Measurements from ENCODE around the gene LIG1. TPM values are rescaled to one million over a fixed set of nuclear protein-coding genes. Genes with fewer than 3 reads are reported as not detected.

LIG1 gene
- total and polyA plus RNA-seq, 2 of the 13 experiments (the other 11 are each of a cell fraction or from before 2014, with no cell fraction given) = 20.1 to 64.4 TPM

DNA sequence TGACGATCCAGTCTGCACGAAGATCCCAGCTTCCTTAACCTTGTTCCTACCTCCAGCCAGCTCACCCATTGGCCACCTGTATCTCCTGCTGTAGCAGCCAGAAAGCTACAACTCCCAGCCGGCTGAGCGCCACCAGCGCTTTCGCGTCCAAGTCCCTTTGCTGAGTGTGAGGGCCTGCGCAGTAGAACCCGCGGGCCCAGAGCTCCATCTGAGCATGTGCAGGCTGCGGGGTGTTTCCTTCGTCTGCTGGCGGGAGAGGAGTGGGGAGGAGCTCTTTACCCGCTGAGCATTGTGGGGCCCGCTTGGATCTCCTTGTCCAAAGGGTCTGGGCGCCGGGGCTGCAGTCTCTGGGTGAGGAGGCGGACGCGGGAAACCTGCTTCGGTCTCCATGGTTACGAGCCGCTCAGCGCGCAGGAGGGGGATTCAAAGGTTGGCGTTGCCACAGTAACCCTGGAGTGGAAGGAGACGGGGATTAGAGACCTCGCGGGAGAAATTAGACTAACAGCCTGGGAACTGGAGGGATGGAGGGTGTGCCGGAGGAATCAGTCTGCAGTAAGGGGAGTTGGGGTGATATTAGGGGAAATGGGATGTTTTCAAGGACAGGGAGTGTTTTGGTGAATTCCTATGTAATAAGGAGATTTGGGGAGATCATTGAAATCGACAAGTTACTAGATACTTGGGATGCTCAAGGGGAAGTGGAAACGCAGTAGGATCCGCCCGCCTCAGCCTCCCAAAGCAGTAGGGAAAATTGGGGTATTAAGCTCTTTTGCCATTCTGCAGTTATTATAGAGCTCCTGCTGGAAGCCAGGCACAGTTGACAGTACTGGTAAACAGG, 33.9 kb upstream of the LIG1 start:
- H3K9ac ChIP-seq (ENCODE audit: insufficient read depth, low read depth, low read length) = peak overlapping the region; percentile 74
- under 1% methylated on average over 26 of the region's 34 CpGs for WGBS (ENCODE audit: low lambda C conversion rate)
- intact Hi-C loops (cut with micrococcal nuclease; ENCODE audit: unreplicated experiment) (loop anchor here (2.0 kb wide), 1 partner anchor 33 kb away; the partner anchor contains the start of genes LIG1 and ZSWIM9), in situ Hi-C loops (cut with HindIII; ENCODE audit: extremely low pct_ligation_motif_present, low pct_unique_long_range_greater_than_20kb) (no loop called here)
- POLR2A ChIA-PET = interaction anchor here (0.6 to 2.3 kb wide), 11 partner anchors 8 to 415 kb away, joined by 3 to 20 read pairs (median 4); partner anchors contain the start of genes CARD8, LIG1, RPL18 and SPHK2
- H3K9me3 ChIP-seq (ENCODE audit: low read length) = no peaks in the 10 kb centered on the region
- peak; percentile 99 for FAIRE-seq
- CTCF ChIA-PET (ENCODE audit: low intra/inter-chr PET ratio, low total read pairs) = no interaction called here
- H3K4me2 ChIP-seq (ENCODE audit: low read depth, low read length) = peak overlapping the region; percentile 94
- H3K27ac ChIP-seq (ENCODE audit: extremely low read length, insufficient read depth, low read length) = peak overlapping the region; percentile 69
- DNase-seq (ENCODE audit: low spot score) = peak; percentile 95
- H3K27me3 ChIP-seq (ENCODE audit: control insufficient read depth in 1 of 2, insufficient read depth in 2 of 2, low read length in 2 of 2) = no peaks in the 10 kb centered on the region
- peak; percentile 99 for ATAC-seq
- H3K79me2 ChIP-seq (ENCODE audit: insufficient read depth, low read length) = no peaks in the 10 kb centered on the region
- H4K20me1 ChIP-seq (ENCODE audit: insufficient read depth, low read length) = no peaks in the 10 kb centered on the region
- H3K36me3 ChIP-seq (replicated peaks in 1 of 2; ENCODE audit: control insufficient read depth in 1 of 2, insufficient read depth in 2 of 2, low read length in 2 of 2) = no peaks in the 10 kb centered on the region
- H3K4me1 ChIP-seq (ENCODE audit: insufficient read depth, low read length) = peaks cover 18% of the 10 kb centered on the region
- BruUV-seq (replicated peaks) = no TSS peak
- peak overlapping the region; percentile 71 to 79 (median 76) for H3K4me3 ChIP-seq (replicated peaks in 1 of 3; ENCODE audit: insufficient read depth in 1 of 3, low read depth in 2 of 3, low read length in 3 of 3)
- H2AFZ ChIP-seq (ENCODE audit: low read length) = peak overlapping the region; percentile 94
- TF ChIP-seq ZSCAN30 (CRISPR knock-in tag; IDR thresholded peaks at IDR 0.05) (no peak), SKI (IDR thresholded peaks at IDR 0.05; ENCODE audit: partially characterized antibody) (peak; percentile 14), ZBTB3 (CRISPR knock-in tag; IDR thresholded peaks at IDR 0.05; ENCODE audit: borderline replicate concordance, low read depth) (no peak), TMF1 (CRISPR knock-in tag; IDR thresholded peaks at IDR 0.05; ENCODE audit: low read depth) (no peak), AGO1 (IDR thresholded peaks at IDR 0.05; ENCODE audit: low read depth, low read length, poor library complexity, severe bottlenecking) (no peak), HNF4A (CRISPR knock-in tag; IDR thresholded peaks at IDR 0.05) (peak; percentile 7; the same call in 1 of the 2 replicates)
- TF ChIP-seq, protein P1, sequence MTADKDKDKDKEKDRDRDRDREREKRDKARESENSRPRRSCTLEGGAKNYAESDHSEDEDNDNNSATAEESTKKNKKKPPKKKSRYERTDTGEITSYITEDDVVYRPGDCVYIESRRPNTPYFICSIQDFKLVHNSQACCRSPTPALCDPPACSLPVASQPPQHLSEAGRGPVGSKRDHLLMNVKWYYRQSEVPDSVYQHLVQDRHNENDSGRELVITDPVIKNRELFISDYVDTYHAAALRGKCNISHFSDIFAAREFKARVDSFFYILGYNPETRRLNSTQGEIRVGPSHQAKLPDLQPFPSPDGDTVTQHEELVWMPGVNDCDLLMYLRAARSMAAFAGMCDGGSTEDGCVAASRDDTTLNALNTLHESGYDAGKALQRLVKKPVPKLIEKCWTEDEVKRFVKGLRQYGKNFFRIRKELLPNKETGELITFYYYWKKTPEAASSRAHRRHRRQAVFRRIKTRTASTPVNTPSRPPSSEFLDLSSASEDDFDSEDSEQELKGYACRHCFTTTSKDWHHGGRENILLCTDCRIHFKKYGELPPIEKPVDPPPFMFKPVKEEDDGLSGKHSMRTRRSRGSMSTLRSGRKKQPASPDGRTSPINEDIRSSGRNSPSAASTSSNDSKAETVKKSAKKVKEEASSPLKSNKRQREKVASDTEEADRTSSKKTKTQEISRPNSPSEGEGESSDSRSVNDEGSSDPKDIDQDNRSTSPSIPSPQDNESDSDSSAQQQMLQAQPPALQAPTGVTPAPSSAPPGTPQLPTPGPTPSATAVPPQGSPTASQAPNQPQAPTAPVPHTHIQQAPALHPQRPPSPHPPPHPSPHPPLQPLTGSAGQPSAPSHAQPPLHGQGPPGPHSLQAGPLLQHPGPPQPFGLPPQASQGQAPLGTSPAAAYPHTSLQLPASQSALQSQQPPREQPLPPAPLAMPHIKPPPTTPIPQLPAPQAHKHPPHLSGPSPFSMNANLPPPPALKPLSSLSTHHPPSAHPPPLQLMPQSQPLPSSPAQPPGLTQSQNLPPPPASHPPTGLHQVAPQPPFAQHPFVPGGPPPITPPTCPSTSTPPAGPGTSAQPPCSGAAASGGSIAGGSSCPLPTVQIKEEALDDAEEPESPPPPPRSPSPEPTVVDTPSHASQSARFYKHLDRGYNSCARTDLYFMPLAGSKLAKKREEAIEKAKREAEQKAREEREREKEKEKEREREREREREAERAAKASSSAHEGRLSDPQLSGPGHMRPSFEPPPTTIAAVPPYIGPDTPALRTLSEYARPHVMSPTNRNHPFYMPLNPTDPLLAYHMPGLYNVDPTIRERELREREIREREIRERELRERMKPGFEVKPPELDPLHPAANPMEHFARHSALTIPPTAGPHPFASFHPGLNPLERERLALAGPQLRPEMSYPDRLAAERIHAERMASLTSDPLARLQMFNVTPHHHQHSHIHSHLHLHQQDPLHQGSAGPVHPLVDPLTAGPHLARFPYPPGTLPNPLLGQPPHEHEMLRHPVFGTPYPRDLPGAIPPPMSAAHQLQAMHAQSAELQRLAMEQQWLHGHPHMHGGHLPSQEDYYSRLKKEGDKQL (CRISPR knock-in tag; IDR thresholded peaks at IDR 0.05; ENCODE audit: low read depth) = 0 out of 2 replicates have a peak, but pooled peaks have one; percentile 42
- TF ChIP-seq, protein P2, sequence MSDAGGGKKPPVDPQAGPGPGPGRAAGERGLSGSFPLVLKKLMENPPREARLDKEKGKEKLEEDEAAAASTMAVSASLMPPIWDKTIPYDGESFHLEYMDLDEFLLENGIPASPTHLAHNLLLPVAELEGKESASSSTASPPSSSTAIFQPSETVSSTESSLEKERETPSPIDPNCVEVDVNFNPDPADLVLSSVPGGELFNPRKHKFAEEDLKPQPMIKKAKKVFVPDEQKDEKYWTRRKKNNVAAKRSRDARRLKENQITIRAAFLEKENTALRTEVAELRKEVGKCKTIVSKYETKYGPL (CRISPR knock-in tag; IDR thresholded peaks at IDR 0.05) = no peak
- TF ChIP-seq, protein P3, sequence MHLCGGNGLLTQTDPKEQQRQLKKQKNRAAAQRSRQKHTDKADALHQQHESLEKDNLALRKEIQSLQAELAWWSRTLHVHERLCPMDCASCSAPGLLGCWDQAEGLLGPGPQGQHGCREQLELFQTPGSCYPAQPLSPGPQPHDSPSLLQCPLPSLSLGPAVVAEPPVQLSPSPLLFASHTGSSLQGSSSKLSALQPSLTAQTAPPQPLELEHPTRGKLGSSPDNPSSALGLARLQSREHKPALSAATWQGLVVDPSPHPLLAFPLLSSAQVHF (CRISPR knock-in tag; IDR thresholded peaks at IDR 0.05) = no peak
- TF ChIP-seq, protein P4, sequence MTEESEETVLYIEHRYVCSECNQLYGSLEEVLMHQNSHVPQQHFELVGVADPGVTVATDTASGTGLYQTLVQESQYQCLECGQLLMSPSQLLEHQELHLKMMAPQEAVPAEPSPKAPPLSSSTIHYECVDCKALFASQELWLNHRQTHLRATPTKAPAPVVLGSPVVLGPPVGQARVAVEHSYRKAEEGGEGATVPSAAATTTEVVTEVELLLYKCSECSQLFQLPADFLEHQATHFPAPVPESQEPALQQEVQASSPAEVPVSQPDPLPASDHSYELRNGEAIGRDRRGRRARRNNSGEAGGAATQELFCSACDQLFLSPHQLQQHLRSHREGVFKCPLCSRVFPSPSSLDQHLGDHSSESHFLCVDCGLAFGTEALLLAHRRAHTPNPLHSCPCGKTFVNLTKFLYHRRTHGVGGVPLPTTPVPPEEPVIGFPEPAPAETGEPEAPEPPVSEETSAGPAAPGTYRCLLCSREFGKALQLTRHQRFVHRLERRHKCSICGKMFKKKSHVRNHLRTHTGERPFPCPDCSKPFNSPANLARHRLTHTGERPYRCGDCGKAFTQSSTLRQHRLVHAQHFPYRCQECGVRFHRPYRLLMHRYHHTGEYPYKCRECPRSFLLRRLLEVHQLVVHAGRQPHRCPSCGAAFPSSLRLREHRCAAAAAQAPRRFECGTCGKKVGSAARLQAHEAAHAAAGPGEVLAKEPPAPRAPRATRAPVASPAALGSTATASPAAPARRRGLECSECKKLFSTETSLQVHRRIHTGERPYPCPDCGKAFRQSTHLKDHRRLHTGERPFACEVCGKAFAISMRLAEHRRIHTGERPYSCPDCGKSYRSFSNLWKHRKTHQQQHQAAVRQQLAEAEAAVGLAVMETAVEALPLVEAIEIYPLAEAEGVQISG (CRISPR knock-in tag; IDR thresholded peaks at IDR 0.05) = peak; percentile 60; the same call in 1 of the 2 replicates
